IPS-18a (cell line): ENCODE measurements around the gene MFSD2B.
"Not testable (repeated sequence)": the region's sequence is repeated elsewhere in the genome, so short reads cannot be mapped to it uniquely, and the experiment has no call there.

Experiments
- H3K27ac ChIP-seq: one replicate; pipeline ENCODE4 v1.5.1; 2013; ENCODE audit warnings: low read length
- H3K27me3 ChIP-seq: one replicate; pipeline ENCODE4 v1.6.1; 2013; ENCODE audit warnings: mild to moderate bottlenecking, low read length; ENCODE audit not compliant: control insufficient read depth, insufficient read depth
- H3K36me3 ChIP-seq: one replicate; pipeline ENCODE4 v1.6.1; 2013; ENCODE audit warnings: low read depth, low read length; ENCODE audit not compliant: control insufficient read depth
- H3K4me1 ChIP-seq: one replicate; pipeline ENCODE4 v1.6.1; 2013; ENCODE audit warnings: low read depth, low read length; ENCODE audit not compliant: control insufficient read depth
- H3K4me3 ChIP-seq: one replicate; pipeline ENCODE4 v1.5.1; 2013; ENCODE audit warnings: low read length
- H3K9ac ChIP-seq: one replicate; pipeline ENCODE4 v1.6.1; 2013; ENCODE audit warnings: mild to moderate bottlenecking, low read length, moderate library complexity
- H3K9me3 ChIP-seq: one replicate; pipeline ENCODE4 v1.6.1; 2013; ENCODE audit warnings: low read depth, low read length; ENCODE audit not compliant: control insufficient read depth

MFSD2B gene

GRCh38 chr2:24021122-24021998 is 11.5 kb downstream of the MFSD2B start:
- Histone ChIP-seq H3K9me3 (no peaks in the 10 kb centered on the region), H3K36me3 (peaks cover 6% of the 10 kb centered on the region), H3K4me3 (no peak overlapping the region), H3K27ac (no peak overlapping the region), H3K9ac (no peak overlapping the region), H3K27me3 (no peaks in the 10 kb centered on the region), H3K4me1 (peaks cover 27% of the 10 kb centered on the region)

- Histone ChIP-seq H3K36me3 (peaks cover 6% of the 10 kb centered on the region), H3K9ac (no peak overlapping the region), H3K9me3 (no peaks in the 10 kb centered on the region), H3K27me3 (no peaks in the 10 kb centered on the region), H3K4me1 (peaks cover 33% of the 10 kb centered on the region), H3K4me3 (no peak overlapping the region), H3K27ac (no peak overlapping the region)
Observed at GRCh38 chr2:24022324-24022974, 12.6 kb downstream of the MFSD2B start.

GRCh38 chr2:24022975-24023575 is 13.2 kb downstream of the MFSD2B start:
- no peak overlapping the region for H3K4me3 ChIP-seq
- H3K27ac ChIP-seq: no peak overlapping the region
- no peaks in the 10 kb centered on the region for H3K9me3 ChIP-seq
- H3K9ac ChIP-seq: no peak overlapping the region
- H3K27me3 ChIP-seq: no peaks in the 10 kb centered on the region
- H3K4me1 ChIP-seq: peaks cover 36% of the 10 kb centered on the region
- H3K36me3 ChIP-seq: peaks cover 6% of the 10 kb centered on the region

- Histone ChIP-seq H3K9me3 (no peaks in the 10 kb centered on the region), H3K4me3 (no peak overlapping the region), H3K36me3 (peaks cover 8% of the 10 kb centered on the region), H3K9ac (no peak overlapping the region), H3K27me3 (no peaks in the 10 kb centered on the region), H3K4me1 (peaks cover 30% of the 10 kb centered on the region), H3K27ac (no peak overlapping the region)
Observed at GRCh38 chr2:24024018-24024417, 14.1 kb downstream of the MFSD2B start.

GRCh38 chr2:24024996-24025663 is 15.2 kb downstream of the MFSD2B start:
- H3K9me3 ChIP-seq: no peaks in the 10 kb centered on the region
- peaks cover 30% of the 10 kb centered on the region for H3K4me1 ChIP-seq
- H3K27ac ChIP-seq: peak overlapping the region; percentile 90
- no peaks in the 10 kb centered on the region for H3K27me3 ChIP-seq
- H3K9ac ChIP-seq: peak overlapping the region; percentile 39
- no peak overlapping the region for H3K4me3 ChIP-seq
- H3K36me3 ChIP-seq: peaks cover 16% of the 10 kb centered on the region

- H3K9ac ChIP-seq: peak overlapping the region; percentile 39
Observed at GRCh38 chr2:24026233-24026632, 16.3 kb downstream of the MFSD2B start.

GRCh38 chr2:24038786-24039499 is 29.1 kb downstream of the MFSD2B start:
- no peak overlapping the region for H3K27ac ChIP-seq
- H3K4me1 ChIP-seq: no peaks in the 10 kb centered on the region
- peaks cover 35% of the 10 kb centered on the region for H3K36me3 ChIP-seq
- no peaks in the 10 kb centered on the region for H3K9me3 ChIP-seq
- no peaks in the 10 kb centered on the region for H3K27me3 ChIP-seq
- H3K9ac ChIP-seq: no peak overlapping the region
- no peak overlapping the region for H3K4me3 ChIP-seq

More at GRCh38 chr2:24026233-24026632, 16.3 kb downstream of the MFSD2B start:
- Histone ChIP-seq H3K27me3 (no peaks in the 10 kb centered on the region), H3K4me1 (peaks cover 30% of the 10 kb centered on the region), H3K4me3 (peak overlapping the region; percentile 49), H3K9me3 (no peaks in the 10 kb centered on the region), H3K36me3 (peaks cover 27% of the 10 kb centered on the region), H3K27ac (peak overlapping the region; percentile 90)

GRCh38 chr2:24040511-24040910 is 30.6 kb downstream of the MFSD2B start:
- no peak overlapping the region for H3K9ac ChIP-seq
- H3K4me1 ChIP-seq: no peaks in the 10 kb centered on the region
- H3K27ac ChIP-seq: no peak overlapping the region
- H3K4me3 ChIP-seq: no peak overlapping the region
- H3K27me3 ChIP-seq: no peaks in the 10 kb centered on the region
- H3K9me3 ChIP-seq: no peaks in the 10 kb centered on the region
- H3K36me3 ChIP-seq: peaks cover 35% of the 10 kb centered on the region

- not testable (repeated sequence) for H3K9ac ChIP-seq, H3K4me3 ChIP-seq
Observed at GRCh38 chr2:24043133-24043532, 33.2 kb downstream of the MFSD2B start.

GRCh38 chr2:24045511-24046508 is 35.9 kb downstream of the MFSD2B start:
- H3K4me1 ChIP-seq: peaks cover 6% of the 10 kb centered on the region
- no peak overlapping the region for H3K27ac ChIP-seq
- H3K36me3 ChIP-seq: no peaks in the 10 kb centered on the region
- peak overlapping the region; percentile 46 for H3K9ac ChIP-seq
- H3K9me3 ChIP-seq: no peaks in the 10 kb centered on the region
- H3K27me3 ChIP-seq: no peaks in the 10 kb centered on the region
- peak overlapping the region; percentile 78 for H3K4me3 ChIP-seq

More at GRCh38 chr2:24043133-24043532, 33.2 kb downstream of the MFSD2B start:
- peaks cover 18% of the 10 kb centered on the region for H3K36me3 ChIP-seq
- not testable (repeated sequence) for H3K9me3 ChIP-seq, H3K27me3 ChIP-seq, H3K27ac ChIP-seq, H3K4me1 ChIP-seq
